Neutrophil (primary cell): ENCODE results near the gene ZNF681.
"Not testable (repeated sequence)": the region's sequence is repeated elsewhere in the genome, so short reads cannot be mapped to it uniquely, and the experiment has no call there.

Source experiments
- H3K27ac ChIP-seq: fragments of 200-600 bp; sonication (generic); 2 replicates; pipeline ENCODE4 v1.5.1; 2016; ENCODE audit warnings: mild to moderate bottlenecking, moderate library complexity
- H3K27me3 ChIP-seq: fragments of 200-600 bp; sonication (generic); 2 replicates; pipeline ENCODE4 v1.6.0; 2016; ENCODE audit warnings: mild to moderate bottlenecking
- H3K36me3 ChIP-seq: fragments of 200-600 bp; sonication (generic); 2 replicates; pipeline ENCODE4 v1.5.1; 2017
- H3K4me1 ChIP-seq, 2 experiments: fragments of 200-600 bp in 1 of 2; sonication (generic) in 1 of 2; 1 replicate in 1 of 2; 2 replicates in 1 of 2; pipeline versions ENCODE4 v1.5.1 to v1.6.1; 2013 to 2016; ENCODE audit warnings: low read depth in 1 of 2, low read length in 1 of 2, mild to moderate bottlenecking in 1 of 2, moderate library complexity in 1 of 2; ENCODE audit not compliant: control insufficient read depth in 1 of 2, insufficient read depth in 1 of 2
- H3K4me3 ChIP-seq, 2 experiments: fragments of 200-600 bp in 1 of 2; sonication (generic) in 1 of 2; 1 replicate in 1 of 2; 2 replicates in 1 of 2; pipeline ENCODE4 v1.5.1; 2013 to 2016; ENCODE audit warnings: low read depth in 1 of 2, low read length in 1 of 2, mild to moderate bottlenecking in 1 of 2, moderate library complexity in 1 of 2
- H3K9me3 ChIP-seq: fragments of 200-600 bp; sonication (generic); 2 replicates; pipeline ENCODE4 v1.5.1; 2016
- CTCF ChIP-seq: fragments of 200-600 bp; sonication (generic); IDR thresholded peaks from 2 replicates; pipeline ENCODE4 v1.5.1; 2016; ENCODE audit warnings: antibody characterized with exemption

ZNF681 gene

GRCh38 chr19:23698711-23699520 is 59.8 kb downstream of the ZNF681 start:
- no peaks in the 10 kb centered on the region for H3K36me3 ChIP-seq
- H3K4me1 ChIP-seq = no peaks in the 10 kb centered on the region
- no peak overlapping the region for H3K27ac ChIP-seq

DNA sequence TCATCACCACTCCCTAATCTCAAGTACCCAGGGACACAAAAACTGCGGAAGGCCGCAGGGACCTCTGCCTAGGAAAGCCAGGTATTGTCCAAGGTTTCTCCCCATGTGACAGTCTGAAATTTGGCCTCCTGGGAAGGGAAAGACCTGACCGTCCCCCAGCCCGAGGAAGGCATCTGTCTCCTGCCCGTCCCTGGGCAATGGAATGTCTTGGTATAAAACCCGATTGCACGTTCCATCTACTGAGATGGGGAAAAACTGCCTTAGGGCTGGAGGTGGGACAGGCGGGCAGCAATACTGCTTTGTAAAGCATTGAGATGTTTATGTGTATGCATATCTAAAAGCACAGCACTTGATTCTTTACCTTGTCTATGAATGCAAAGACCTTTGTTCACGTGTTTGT is 65.8 kb downstream of the ZNF681 start:
- not testable (repeated sequence) for H3K9me3 ChIP-seq, H3K27ac ChIP-seq, H3K36me3 ChIP-seq

More at GRCh38 chr19:23698711-23699520, 59.8 kb downstream of the ZNF681 start:
- Histone ChIP-seq H3K9me3 (peaks cover 4% of the 10 kb centered on the region), H3K27me3 (no peaks in the 10 kb centered on the region), H3K4me3 (no peak overlapping the region)
- TF ChIP-seq CTCF = no peak

More for the DNA sequence above, 65.8 kb downstream of the ZNF681 start:
- not testable (repeated sequence) for H3K4me3 ChIP-seq, H3K4me1 ChIP-seq, H3K27me3 ChIP-seq
